ENCODE measurements around the gene ARID2.

ARID2 gene

GRCh38 chr12:45913631-45914030 is 184.1 kb downstream of the ARID2 start:
- DNase-seq (ENCODE audit: low spot score): no peak

GRCh38 chr12:45914090-45914489 is 184.6 kb downstream of the ARID2 start:
- H3K9ac ChIP-seq (ENCODE audit: low read depth, low read length, poor library complexity): no peak overlapping the region
- no CpG with 5 or more reads among the region's 1 CpG for WGBS, 2 donors (ENCODE audit: extremely low coverage in 2 of 2, insufficient read length in 2 of 2, insufficient replicate concordance in 1 of 2)
- H3K4me1 ChIP-seq (ENCODE audit: control insufficient read depth in 2 of 2, insufficient read depth in 1 of 2, low read depth in 1 of 2, low read length in 2 of 2): no peaks in the 10 kb centered on the region
- H3K36me3 ChIP-seq (replicated peaks in 1 of 2; ENCODE audit: control insufficient read depth in 2 of 2, insufficient read depth in 2 of 2, low read length in 2 of 2): peaks cover 0 to 21% of the 10 kb centered on the region in 2 donors
- H3K4ac ChIP-seq (ENCODE audit: low read length): no peak overlapping the region
- no peak overlapping the region for H3K14ac ChIP-seq (ENCODE audit: low read length)
- H3K9me3 ChIP-seq (replicated peaks in 1 of 2; ENCODE audit: control insufficient read depth in 2 of 2, insufficient read depth in 1 of 2, low read depth in 1 of 2, low read length in 2 of 2): no peaks in the 10 kb centered on the region
- no peak overlapping the region for H2BK12ac ChIP-seq (ENCODE audit: low read length)
- H2BK120ac ChIP-seq (ENCODE audit: low read depth, low read length): no peak overlapping the region
- H2AK5ac ChIP-seq (ENCODE audit: low read depth, low read length): no peak overlapping the region
- no peak overlapping the region for H3K4me2 ChIP-seq (ENCODE audit: insufficient read depth, low read length, poor library complexity, severe bottlenecking)
- no peak overlapping the region for H4K8ac ChIP-seq (ENCODE audit: low read depth, low read length)
- no peak overlapping the region for H3K18ac ChIP-seq (ENCODE audit: low read length)
- H3K79me1 ChIP-seq (ENCODE audit: low read depth, low read length): no peaks in the 10 kb centered on the region
- no peak for DNase-seq (ENCODE audit: low spot score)
- H3K23ac ChIP-seq (ENCODE audit: low read depth, low read length, poor library complexity): no peak overlapping the region
- H2BK5ac ChIP-seq (ENCODE audit: low read length): no peak overlapping the region
- no peak overlapping the region for H3K27ac ChIP-seq (replicated peaks; ENCODE audit: low read length)
- no peak overlapping the region for H3K4me3 ChIP-seq (ENCODE audit: low read length in 2 of 2)
- no peaks in the 10 kb centered on the region for H3K27me3 ChIP-seq (ENCODE audit: control insufficient read depth in 3 of 3, insufficient read depth in 3 of 3, low read depth in 1 of 3, low read length in 3 of 3)
- H4K91ac ChIP-seq (ENCODE audit: low read depth, low read length, poor library complexity): no peak overlapping the region
- H2AFZ ChIP-seq (ENCODE audit: low read length): no peak overlapping the region
- no peak overlapping the region for H2BK15ac ChIP-seq (ENCODE audit: low read length)

More at GRCh38 chr12:45913631-45914030, 184.1 kb downstream of the ARID2 start:
- no peaks in the 10 kb centered on the region for H3K4me1 ChIP-seq (ENCODE audit: control insufficient read depth in 2 of 2, insufficient read depth in 1 of 2, low read depth in 1 of 2, low read length in 2 of 2)
- H3K9ac ChIP-seq (ENCODE audit: low read depth, low read length, poor library complexity): no peak overlapping the region
- H3K4me3 ChIP-seq (ENCODE audit: low read length in 2 of 2): no peak overlapping the region
- H3K36me3 ChIP-seq (replicated peaks in 1 of 2; ENCODE audit: control insufficient read depth in 2 of 2, insufficient read depth in 2 of 2, low read length in 2 of 2): peaks cover 0 to 21% of the 10 kb centered on the region in 2 donors
- no peak overlapping the region for H3K4ac ChIP-seq (ENCODE audit: low read length)
- no peak overlapping the region for H2BK12ac ChIP-seq (ENCODE audit: low read length)
- no peak overlapping the region for H2BK120ac ChIP-seq (ENCODE audit: low read depth, low read length)
- no peaks in the 10 kb centered on the region for H3K9me3 ChIP-seq (replicated peaks in 1 of 2; ENCODE audit: control insufficient read depth in 2 of 2, insufficient read depth in 1 of 2, low read depth in 1 of 2, low read length in 2 of 2)
- H2AFZ ChIP-seq (ENCODE audit: low read length): no peak overlapping the region
- no peak overlapping the region for H3K4me2 ChIP-seq (ENCODE audit: insufficient read depth, low read length, poor library complexity, severe bottlenecking)
- no peak overlapping the region for H4K8ac ChIP-seq (ENCODE audit: low read depth, low read length)
- no peak overlapping the region for H3K23ac ChIP-seq (ENCODE audit: low read depth, low read length, poor library complexity)
- H3K27me3 ChIP-seq (ENCODE audit: control insufficient read depth in 3 of 3, insufficient read depth in 3 of 3, low read depth in 1 of 3, low read length in 3 of 3): no peaks in the 10 kb centered on the region
- no peak overlapping the region for H2AK5ac ChIP-seq (ENCODE audit: low read depth, low read length)
- no peak overlapping the region for H3K18ac ChIP-seq (ENCODE audit: low read length)
- H2BK5ac ChIP-seq (ENCODE audit: low read length): no peak overlapping the region
- no peak overlapping the region for H3K14ac ChIP-seq (ENCODE audit: low read length)
- H2BK15ac ChIP-seq (ENCODE audit: low read length): no peak overlapping the region
- H3K79me1 ChIP-seq (ENCODE audit: low read depth, low read length): no peaks in the 10 kb centered on the region
- no CpG with 5 or more reads among the region's 2 CpGs for WGBS, 2 donors (ENCODE audit: extremely low coverage in 2 of 2, insufficient read length in 2 of 2, insufficient replicate concordance in 1 of 2)
- H3K27ac ChIP-seq (replicated peaks; ENCODE audit: low read length): no peak overlapping the region
- no peak overlapping the region for H4K91ac ChIP-seq (ENCODE audit: low read depth, low read length, poor library complexity)

- no peak overlapping the region for H3K4me3 ChIP-seq (ENCODE audit: low read length in 2 of 2)
- H3K4me1 ChIP-seq (ENCODE audit: control insufficient read depth in 2 of 2, insufficient read depth in 1 of 2, low read depth in 1 of 2, low read length in 2 of 2): no peaks in the 10 kb centered on the region
- no peak overlapping the region for H4K8ac ChIP-seq (ENCODE audit: low read depth, low read length)
- no peak overlapping the region for H2AFZ ChIP-seq (ENCODE audit: low read length)
- no peak overlapping the region for H3K14ac ChIP-seq (ENCODE audit: low read length)
- H3K9ac ChIP-seq (ENCODE audit: low read depth, low read length, poor library complexity): no peak overlapping the region
- H2BK12ac ChIP-seq (ENCODE audit: low read length): no peak overlapping the region
- H3K36me3 ChIP-seq (replicated peaks in 1 of 2; ENCODE audit: control insufficient read depth in 2 of 2, insufficient read depth in 2 of 2, low read length in 2 of 2): peaks cover 0 to 26% of the 10 kb centered on the region in 2 donors
- H3K4me2 ChIP-seq (ENCODE audit: insufficient read depth, low read length, poor library complexity, severe bottlenecking): no peak overlapping the region
- H3K4ac ChIP-seq (ENCODE audit: low read length): no peak overlapping the region
- H3K79me1 ChIP-seq (ENCODE audit: low read depth, low read length): no peaks in the 10 kb centered on the region
- H2BK15ac ChIP-seq (ENCODE audit: low read length): no peak overlapping the region
- H3K9me3 ChIP-seq (replicated peaks in 1 of 2; ENCODE audit: control insufficient read depth in 2 of 2, insufficient read depth in 1 of 2, low read depth in 1 of 2, low read length in 2 of 2): no peaks in the 10 kb centered on the region
- no CpG with 5 or more reads among the region's 2 CpGs for WGBS, 2 donors (ENCODE audit: extremely low coverage in 2 of 2, insufficient read length in 2 of 2, insufficient replicate concordance in 1 of 2)
- H3K27ac ChIP-seq (replicated peaks; ENCODE audit: low read length): no peak overlapping the region
- no peak overlapping the region for H4K91ac ChIP-seq (ENCODE audit: low read depth, low read length, poor library complexity)
- no peak overlapping the region for H3K18ac ChIP-seq (ENCODE audit: low read length)
- no peak for DNase-seq (ENCODE audit: low spot score)
- H3K27me3 ChIP-seq (ENCODE audit: control insufficient read depth in 3 of 3, insufficient read depth in 3 of 3, low read depth in 1 of 3, low read length in 3 of 3): no peaks in the 10 kb centered on the region
- no peak overlapping the region for H2BK5ac ChIP-seq (ENCODE audit: low read length)
- no peak overlapping the region for H3K23ac ChIP-seq (ENCODE audit: low read depth, low read length, poor library complexity)
- H2AK5ac ChIP-seq (ENCODE audit: low read depth, low read length): no peak overlapping the region
- no peak overlapping the region for H2BK120ac ChIP-seq (ENCODE audit: low read depth, low read length)
Observed at GRCh38 chr12:45915405-45915804, 185.9 kb downstream of the ARID2 start.

GRCh38 chr12:45918818-45919217 is 189.3 kb downstream of the ARID2 start:
- Histone ChIP-seq H3K4me3 (ENCODE audit: low read length in 2 of 2) (no peak overlapping the region), H3K4me1 (ENCODE audit: control insufficient read depth in 2 of 2, insufficient read depth in 1 of 2, low read depth in 1 of 2, low read length in 2 of 2) (no peaks in the 10 kb centered on the region), H3K18ac (ENCODE audit: low read length) (no peak overlapping the region), H3K23ac (ENCODE audit: low read depth, low read length, poor library complexity) (no peak overlapping the region), H3K36me3 (replicated peaks in 1 of 2; ENCODE audit: control insufficient read depth in 2 of 2, insufficient read depth in 2 of 2, low read length in 2 of 2) (peaks cover 3 to 57% of the 10 kb centered on the region in 2 donors), H3K4me2 (ENCODE audit: insufficient read depth, low read length, poor library complexity, severe bottlenecking) (no peak overlapping the region), H2AFZ (ENCODE audit: low read length) (no peak overlapping the region), H3K9ac (ENCODE audit: low read depth, low read length, poor library complexity) (no peak overlapping the region), H3K27ac (replicated peaks; ENCODE audit: low read length) (no peak overlapping the region), H2BK5ac (ENCODE audit: low read length) (no peak overlapping the region), H3K4ac (ENCODE audit: low read length) (no peak overlapping the region), H4K8ac (ENCODE audit: low read depth, low read length) (no peak overlapping the region), H3K14ac (ENCODE audit: low read length) (no peak overlapping the region), H4K91ac (ENCODE audit: low read depth, low read length, poor library complexity) (no peak overlapping the region), H3K27me3 (ENCODE audit: control insufficient read depth in 3 of 3, insufficient read depth in 3 of 3, low read depth in 1 of 3, low read length in 3 of 3) (no peaks in the 10 kb centered on the region), H2BK12ac (ENCODE audit: low read length) (no peak overlapping the region), H2BK120ac (ENCODE audit: low read depth, low read length) (no peak overlapping the region), H2BK15ac (ENCODE audit: low read length) (no peak overlapping the region), H2AK5ac (ENCODE audit: low read depth, low read length) (no peak overlapping the region), H3K79me1 (ENCODE audit: low read depth, low read length) (no peaks in the 10 kb centered on the region), H3K9me3 (replicated peaks in 1 of 2; ENCODE audit: control insufficient read depth in 2 of 2, insufficient read depth in 1 of 2, low read depth in 1 of 2, low read length in 2 of 2) (no peaks in the 10 kb centered on the region)
- DNase-seq (ENCODE audit: low spot score): no peak
- no CpG with 5 or more reads among the region's 3 CpGs for WGBS, 2 donors (ENCODE audit: extremely low coverage in 2 of 2, insufficient read length in 2 of 2, insufficient replicate concordance in 1 of 2)
